Motor neuron (in vitro differentiated cells): ENCODE measurements around the gene GABRA5. TPM values are rescaled to one million over a fixed set of nuclear protein-coding genes. Genes with fewer than 3 reads are reported as not detected.
"Not testable (repeated sequence)": the region's sequence is repeated elsewhere in the genome, so short reads cannot be mapped to it uniquely, and the experiment has no call there.

Experiments
- ATAC-seq, 8 experiments: fragments of 200-7000 bp; cut with Tn5 transposase; replicated peaks in 6 of 8; 2 replicates each; pipeline ENCODE4 v1.8.0; 2021; ENCODE audit warnings: mild to moderate bottlenecking in 8 of 8, moderate library complexity in 8 of 8
- H3K27ac ChIP-seq, 2 donors: fragments of 250-450 bp; sonication (Bioruptor Pico); 2 replicates each; pipeline ENCODE4 v1.9.0; 2021; ENCODE audit warnings: antibody characterized with exemption in 2 of 2, mild to moderate bottlenecking in 2 of 2, moderate library complexity in 1 of 2
- H3K4me1 ChIP-seq, 2 donors: fragments of 250-450 bp; sonication (Bioruptor Pico); replicated peaks in 1 of 2; 2 replicates each; pipeline ENCODE4 v1.6.1; 2021; ENCODE audit warnings: antibody characterized with exemption in 2 of 2, mild to moderate bottlenecking in 2 of 2, moderate library complexity in 1 of 2
- H3K4me3 ChIP-seq, 5 donors: fragments of 250-450 bp; sonication (Bioruptor Pico); 2 replicates each; pipeline ENCODE4 v1.9.0; 2021; ENCODE audit warnings: antibody characterized with exemption in 5 of 5, mild to moderate bottlenecking in 5 of 5, moderate library complexity in 4 of 5
- WGBS, 10 experiments: fragments of 450-650 bp; shearing (Covaris generic); methylation state at CpG; one replicate each; pipeline ENCODE4 v1.0.0; 2022; 5-methylcytosine and 5-hydroxymethylcytosine counted together
- in situ Hi-C, 9 experiments: fragments of 400-800 bp; cut with MboI; loops; one replicate each; pipeline ENCODE4 v1.15.0; 2021; ENCODE audit warnings: low sequenced_read_pairs in 9 of 9, low pct_unique_long_range_greater_than_20kb in 2 of 9; ENCODE audit not compliant: unreplicated experiment in 9 of 9
- total RNA-seq, 8 experiments: library from RNA; unstranded; fragments of 300-600 nt; gene quantifications; 2 replicates each; pipeline versions ENCODE4 v1.2.3 to v1.2.4, GENCODE V29; 2022

GABRA5 gene
- total RNA-seq = 10 to 100 TPM in 1 of 8 experiments, 1 to 10 TPM in 4, under 1 TPM in 1, not detected in 2; 0.70 to 20.4 (median 6.5) TPM

- Histone ChIP-seq H3K4me1 (peaks cover 7 to 8% of the 10 kb centered on the region in 2 donors), H3K27ac (no peak within 1 kb of the TSS), H3K4me3 (peak within 1 kb of the TSS; percentile 37 to 46 (median 43))
- in situ Hi-C loops = loop anchor here in 5 of 9 experiments (10.0 to 25.0 kb wide), 5 partner anchors 679 to 1354 kb away; no protein-coding TSS in a partner anchor
- WGBS, 10 experiments = 7 to 92% (median 53%) methylated on average over 2 to 20 of the region's 63 CpGs; no CpG with 5 or more reads in 4 of the 10 experiments
- peak in 7 of 8 experiments; percentile 82 to 93 (median 91) for ATAC-seq
Observed at GRCh38 chr15:26866298-26867199, at the start of gene GABRA5. Gene GABRA5 (plus strand): TSS chr15:26867062. CDS start chr15:26869249, 2,187 bp downstream.

- in situ Hi-C loops, H3K4me3 ChIP-seq, H3K4me1 ChIP-seq, ATAC-seq, H3K27ac ChIP-seq: not testable (repeated sequence)
- 100% methylated on average over 1 of the region's 36 CpGs; no CpG with 5 or more reads in 9 of the 10 experiments for WGBS, 10 experiments
Observed at GRCh38 chr15:26831191-26831590, 35.7 kb upstream of the GABRA5 start.

GRCh38 chr15:26831951-26832350 lies 34.9 kb upstream of the GABRA5 start:
- no peaks in the 10 kb centered on the region for H3K4me1 ChIP-seq
- no peak overlapping the region for H3K4me3 ChIP-seq
- WGBS, 10 experiments = 0 to 100% (median 83%) methylated on average over 1 to 7 of the region's 7 CpGs
- in situ Hi-C loops = no loop called here
- no peak overlapping the region for H3K27ac ChIP-seq
- ATAC-seq = no peak

- Histone ChIP-seq H3K4me3 (no peak overlapping the region), H3K27ac (no peak overlapping the region), H3K4me1 (no peaks in the 10 kb centered on the region)
- peak in 3 of 8 experiments; percentile 21 to 54 (median 43) for ATAC-seq
- WGBS, 10 experiments = 21 to 96% (median 83%) methylated on average over 1 to 11 of the region's 26 CpGs; no CpG with 5 or more reads in 1 of the 10 experiments
- in situ Hi-C loops = no loop called here
Observed at GRCh38 chr15:26838742-26839460, 28.0 kb upstream of the GABRA5 start.

GRCh38 chr15:26841514-26841913 lies 25.3 kb upstream of the GABRA5 start:
- H3K4me1 ChIP-seq = no peaks in the 10 kb centered on the region
- no peak overlapping the region for H3K4me3 ChIP-seq
- no peak overlapping the region for H3K27ac ChIP-seq
- WGBS, 10 experiments = 15 to 94% (median 80%) methylated on average over 1 to 10 of the region's 10 CpGs; no CpG with 5 or more reads in 1 of the 10 experiments
- no peak for ATAC-seq
- in situ Hi-C loops = no loop called here

- ATAC-seq = no peak
- H3K4me1 ChIP-seq = no peaks in the 10 kb centered on the region
- in situ Hi-C loops = no loop called here
- H3K4me3 ChIP-seq = no peak overlapping the region
- 0 to 100% (median 56%) methylated on average over 1 to 9 of the region's 12 CpGs; no CpG with 5 or more reads in 1 of the 10 experiments for WGBS, 10 experiments
- H3K27ac ChIP-seq = no peak overlapping the region
Observed at GRCh38 chr15:26841941-26842340, 24.9 kb upstream of the GABRA5 start.

- no peak for ATAC-seq
- Histone ChIP-seq H3K4me3 (no peak overlapping the region), H3K27ac (no peak overlapping the region), H3K4me1 (no peaks in the 10 kb centered on the region)
- 0 to 100% (median 88%) methylated on average over 1 to 6 of the region's 11 CpGs; no CpG with 5 or more reads in 5 of the 10 experiments for WGBS, 10 experiments
- in situ Hi-C loops = no loop called here
Observed at GRCh38 chr15:26842391-26842790, 24.5 kb upstream of the GABRA5 start.

GRCh38 chr15:26844901-26845300 lies 22.0 kb upstream of the GABRA5 start:
- in situ Hi-C loops = no loop called here
- Histone ChIP-seq H3K4me1 (no peaks in the 10 kb centered on the region), H3K4me3 (no peak overlapping the region), H3K27ac (no peak overlapping the region)
- ATAC-seq = no peak

- 0 to 100% (median 83%) methylated on average over 1 of the region's 1 CpG; no CpG with 5 or more reads in 2 of the 10 experiments for WGBS, 10 experiments
- Histone ChIP-seq H3K4me3 (no peak overlapping the region), H3K27ac (no peak overlapping the region), H3K4me1 (no peaks in the 10 kb centered on the region)
- ATAC-seq = peak in 1 of 8 experiments; percentile 30
- in situ Hi-C loops = no loop called here
Observed at GRCh38 chr15:26848498-26848897, 18.4 kb upstream of the GABRA5 start.

- H3K4me1 ChIP-seq = no peaks in the 10 kb centered on the region
- no peak overlapping the region for H3K4me3 ChIP-seq
- ATAC-seq = no peak
- WGBS, 10 experiments = 8 to 100% (median 69%) methylated on average over 2 to 3 of the region's 3 CpGs; no CpG with 5 or more reads in 4 of the 10 experiments
- in situ Hi-C loops = loop anchor here in 5 of 9 experiments (25.0 kb wide), 4 partner anchors 663 to 1338 kb away; no protein-coding TSS in a partner anchor
- no peak overlapping the region for H3K27ac ChIP-seq
Observed at GRCh38 chr15:26850161-26850560, 16.7 kb upstream of the GABRA5 start.

- in situ Hi-C loops = loop anchor here in 5 of 9 experiments (25.0 kb wide), 4 partner anchors 666 to 1341 kb away; no protein-coding TSS in a partner anchor
- no peak for ATAC-seq
- no peaks in the 10 kb centered on the region for H3K4me1 ChIP-seq
- 30 to 100% (median 83%) methylated on average over 2 of the region's 2 CpGs; no CpG with 5 or more reads in 1 of the 10 experiments for WGBS, 10 experiments
- no peak overlapping the region for H3K27ac ChIP-seq
- H3K4me3 ChIP-seq = no peak overlapping the region
Observed at GRCh38 chr15:26852980-26853379, 13.9 kb upstream of the GABRA5 start.

- Histone ChIP-seq H3K4me1 (no peaks in the 10 kb centered on the region), H3K27ac (no peak overlapping the region), H3K4me3 (no peak overlapping the region)
- no peak for ATAC-seq
- in situ Hi-C loops = loop anchor here in 5 of 9 experiments (25.0 kb wide), 4 partner anchors 667 to 1342 kb away; no protein-coding TSS in a partner anchor
- 0 to 100% (median 63%) methylated on average over 1 to 3 of the region's 4 CpGs; no CpG with 5 or more reads in 1 of the 10 experiments for WGBS, 10 experiments
Observed at GRCh38 chr15:26854435-26854834, 12.4 kb upstream of the GABRA5 start.
